Fibroblast of pulmonary artery (primary cell): ENCODE measurements around the gene CALR3.

Source experiments
- DNase-seq: peaks from one replicate; pipeline ENCODE4 v3.0.0-alpha.2; 2010; ENCODE audit warnings: low read depth
- H3K4me3 ChIP-seq: replicated peaks from 2 replicates; pipeline ENCODE4 v1.5.1; 2011; ENCODE audit warnings: low read depth, mild to moderate bottlenecking, control low read depth, low read length, moderate library complexity
- CTCF ChIP-seq: IDR thresholded peaks from 2 replicates; pipeline ENCODE4 v1.5.1; 2011; ENCODE audit warnings: mild to moderate bottlenecking, control low read depth, low read length, inconsistent platforms; ENCODE audit errors: missing control alignments

The CALR3 gene

GRCh38 chr19:16435999-16436650 is 59.8 kb downstream of the CALR3 start:
- TF ChIP-seq CTCF, result no peak
- H3K4me3 ChIP-seq, result no peak overlapping the region
- DNase-seq, result peak; percentile 54

- no peak for TF ChIP-seq CTCF
- DNase-seq, result peak; percentile 95
- no peak overlapping the region for H3K4me3 ChIP-seq
Observed at GRCh38 chr19:16435238-16435917, 60.6 kb downstream of the CALR3 start.

GRCh38 chr19:16433986-16434385 is 62.0 kb downstream of the CALR3 start:
- H3K4me3 ChIP-seq, result no peak overlapping the region
- no peak for DNase-seq
- no peak for TF ChIP-seq CTCF

GRCh38 chr19:16429759-16430091 is 66.2 kb downstream of the CALR3 start:
- no peak overlapping the region for H3K4me3 ChIP-seq
- TF ChIP-seq CTCF, result no peak
- no peak for DNase-seq

GRCh38 chr19:16429066-16429758 is 66.8 kb downstream of the CALR3 start:
- H3K4me3 ChIP-seq, result no peak overlapping the region
- no peak for TF ChIP-seq CTCF
- no peak for DNase-seq
